AG20443 (cell line): ENCODE results near the gene POLR1A.

ENCODE experiments used
- DNase-seq: peaks from one replicate; pipeline ENCODE4 v3.0.0; 2012; ENCODE audit warnings: low spot score, mixed read lengths

POLR1A gene

DNA sequence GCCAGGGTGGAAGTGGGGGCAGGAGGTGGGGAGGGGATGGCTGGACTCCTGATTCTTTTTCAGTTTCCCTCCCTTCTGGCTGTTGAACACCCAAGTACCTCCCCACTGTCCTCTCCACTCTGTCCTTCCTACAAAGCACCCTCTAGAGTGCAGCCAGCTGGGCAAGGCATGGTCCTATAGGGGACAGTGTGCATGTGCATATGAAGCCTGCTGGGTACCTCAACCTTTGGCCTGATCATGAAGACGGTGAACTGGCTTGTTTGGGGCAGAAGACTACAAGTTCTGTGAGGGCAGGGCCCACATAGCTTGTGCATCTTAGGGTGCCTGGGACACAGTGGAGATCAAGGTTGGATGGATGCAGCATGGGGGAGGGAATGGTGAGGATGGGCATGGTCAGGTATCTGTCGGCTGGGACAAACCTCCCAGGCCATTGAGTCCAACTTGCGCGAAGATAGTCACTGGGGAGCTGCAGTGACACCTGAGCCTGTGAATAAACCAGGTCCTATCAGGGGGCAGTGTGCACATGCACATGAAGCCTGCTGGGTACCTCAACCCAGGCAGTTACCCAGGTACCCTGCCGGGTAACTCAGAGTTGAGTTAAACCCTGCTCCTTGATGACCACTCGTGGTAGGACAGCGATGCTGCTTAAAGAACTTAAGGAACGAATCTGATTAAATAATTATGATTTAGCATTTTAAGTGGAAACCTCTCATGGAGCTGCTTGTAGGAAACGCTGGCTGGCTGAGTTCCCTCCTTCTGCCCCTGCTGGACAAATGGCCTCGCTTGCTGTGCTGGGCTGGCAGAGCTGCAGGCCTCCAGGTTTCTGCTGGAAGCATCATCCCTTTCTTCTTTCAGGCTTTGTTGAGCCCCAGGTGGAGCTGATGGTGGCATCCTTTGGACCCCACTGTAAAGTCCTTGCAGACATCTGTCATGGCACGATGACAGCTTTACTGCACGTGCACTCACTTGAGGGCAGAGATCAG lies 84.0 kb downstream of the POLR1A start:
- DNase-seq: peak; percentile 47

DNA sequence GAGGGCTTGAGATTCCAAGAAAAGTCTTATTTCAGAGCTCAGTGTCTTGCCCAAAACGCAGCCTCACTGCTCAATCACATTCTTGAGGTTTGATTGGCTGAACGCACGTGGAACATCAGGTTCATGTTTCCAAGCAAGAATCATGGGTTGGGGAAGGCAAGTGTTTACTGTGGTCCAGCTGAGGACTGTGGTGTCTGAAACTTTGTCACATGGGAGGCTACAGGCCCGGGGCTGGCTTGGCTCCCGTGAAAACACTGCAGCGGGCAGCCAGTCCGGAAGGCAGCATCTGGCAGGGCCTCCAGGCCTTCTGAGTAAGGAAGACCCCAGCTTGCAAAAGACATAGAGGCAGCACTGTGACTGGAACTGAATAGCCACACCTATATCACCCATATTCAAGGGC lies 84.7 kb downstream of the POLR1A start:
- DNase-seq: peak; percentile 61

DNA sequence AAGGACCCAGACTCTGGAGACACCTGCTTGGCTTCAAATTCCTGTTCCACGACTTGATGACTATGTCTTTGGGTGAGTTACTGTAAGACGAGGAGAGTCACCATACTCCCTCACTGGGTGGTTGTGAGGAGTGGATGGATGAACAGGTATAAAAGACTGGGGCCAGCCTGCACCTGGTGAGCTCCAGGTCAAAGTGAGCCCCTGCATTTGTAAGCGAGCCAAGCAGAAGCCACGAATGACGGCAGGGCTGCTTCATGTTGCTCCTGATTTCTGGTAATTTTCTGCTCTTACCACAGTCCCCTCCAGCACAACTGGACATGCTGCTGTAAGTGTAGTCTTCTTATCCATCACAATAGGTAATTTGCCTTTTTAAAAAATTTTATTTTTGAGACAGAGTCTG lies 86.6 kb downstream of the POLR1A start:
- DNase-seq: no peak

DNA sequence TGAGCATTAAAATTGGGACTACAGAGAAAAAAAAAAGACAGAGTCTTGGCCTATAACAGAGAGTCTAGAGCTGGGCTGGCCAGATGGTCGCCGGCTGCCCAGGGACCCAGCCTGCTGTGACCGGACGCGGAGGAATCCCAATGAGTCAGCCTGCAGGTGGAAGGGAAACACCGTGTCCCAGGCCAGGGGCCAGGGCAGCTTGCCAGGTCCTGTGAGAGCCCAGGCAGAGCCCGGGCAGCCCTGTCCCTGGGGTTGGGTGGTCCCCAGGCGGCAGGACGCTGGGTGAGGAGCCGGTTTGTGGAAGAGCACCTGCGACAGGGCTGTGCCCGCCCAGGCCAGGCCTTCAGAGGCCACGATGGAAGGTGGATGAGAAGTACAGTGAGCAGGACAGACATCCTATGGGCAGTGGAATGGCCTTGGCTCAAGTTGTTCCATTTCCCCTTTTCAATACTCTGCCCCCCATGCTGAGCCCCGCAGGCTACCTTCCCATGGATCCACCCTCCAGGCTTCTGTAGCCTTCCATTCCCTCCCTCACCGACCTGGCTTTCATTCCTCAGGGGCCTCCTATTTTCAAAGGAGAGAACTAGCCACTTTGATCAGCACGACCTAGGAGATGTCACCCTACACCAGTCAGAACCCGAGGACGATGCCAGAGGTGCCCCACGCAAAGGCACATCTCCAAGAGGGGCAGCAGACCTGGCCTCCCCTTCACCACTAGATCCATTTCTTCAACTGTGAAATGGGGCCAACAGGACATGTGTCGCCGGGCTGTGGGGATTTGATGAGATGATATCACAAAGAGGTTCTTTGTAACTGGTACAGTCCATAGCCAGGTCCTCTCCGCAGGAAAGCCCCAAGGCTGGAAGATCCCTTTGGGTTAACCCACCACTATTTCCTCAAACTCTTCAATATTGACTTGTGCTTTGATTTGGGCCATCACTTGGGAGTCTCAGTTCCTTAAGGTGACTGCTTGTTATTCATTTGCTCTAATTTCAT lies 87.5 kb downstream of the POLR1A start:
- no peak for DNase-seq

- no peak for DNase-seq
Observed at GRCh38 chr2:86016581-86016980, 89.1 kb downstream of the POLR1A start.

DNA sequence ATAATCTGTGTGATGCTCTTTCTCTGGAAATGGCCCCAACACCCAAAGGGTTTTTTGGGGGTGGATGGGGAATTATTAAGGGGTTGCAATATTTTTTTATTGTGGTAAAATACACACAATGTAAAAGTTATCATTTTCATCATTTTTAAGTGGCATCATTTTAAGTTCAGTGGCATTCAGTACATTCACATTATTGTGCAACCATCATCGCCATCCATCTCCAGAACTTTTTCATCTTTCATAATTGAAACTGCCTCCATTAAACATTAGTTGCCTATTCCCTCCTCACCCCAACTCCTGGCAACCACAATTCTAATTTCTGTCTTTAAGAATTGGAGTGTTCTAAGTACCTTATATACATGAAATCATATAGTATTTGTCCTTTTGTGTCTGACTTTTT lies 90.0 kb downstream of the POLR1A start:
- DNase-seq: no peak

DNA sequence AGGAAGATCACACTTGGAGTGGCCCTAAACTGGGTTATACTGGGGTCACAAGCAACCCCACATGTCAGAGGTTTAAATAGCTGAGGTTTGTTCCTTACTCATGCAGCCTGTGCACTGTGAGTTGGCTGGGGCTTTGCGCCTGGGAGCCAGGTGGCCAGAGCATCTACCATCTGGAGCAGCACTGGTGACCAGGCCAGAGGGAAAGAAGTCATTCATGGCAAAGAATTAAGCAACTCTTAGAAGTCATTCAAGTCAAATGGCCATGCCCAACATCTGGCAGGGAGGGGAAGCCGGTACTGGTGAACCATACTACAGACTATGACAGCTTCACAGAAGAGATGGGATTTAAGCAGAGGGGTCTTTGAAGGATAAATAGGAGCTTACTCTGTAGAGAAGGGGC lies 90.7 kb downstream of the POLR1A start:
- DNase-seq: no peak

DNA sequence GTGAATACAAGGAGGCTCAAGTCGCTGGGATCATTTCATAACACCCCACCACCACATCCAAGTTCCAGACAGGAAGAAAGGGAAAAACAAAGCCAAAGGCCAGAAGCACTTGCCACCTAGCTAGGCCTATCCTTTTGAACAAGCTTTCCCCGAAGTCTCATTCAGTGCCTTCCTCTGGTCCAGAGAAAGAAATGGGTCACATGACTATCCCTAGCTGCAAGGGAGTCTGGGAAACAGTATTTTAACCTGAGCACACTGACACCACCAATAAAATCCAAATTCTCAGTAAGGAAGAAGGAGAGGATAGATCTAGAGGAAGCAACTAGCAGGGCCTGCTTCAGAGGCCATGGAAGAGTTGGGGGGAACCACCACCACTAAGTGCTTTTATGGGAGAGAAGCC lies 91.2 kb downstream of the POLR1A start:
- DNase-seq: no peak

GRCh38 chr2:86012007-86012712 lies 93.5 kb downstream of the POLR1A start:
- no peak for DNase-seq

- no peak for DNase-seq
Observed at GRCh38 chr2:86011449-86011941, 94.2 kb downstream of the POLR1A start.

- DNase-seq: no peak
Observed at GRCh38 chr2:86010083-86010482, 95.6 kb downstream of the POLR1A start.

DNA sequence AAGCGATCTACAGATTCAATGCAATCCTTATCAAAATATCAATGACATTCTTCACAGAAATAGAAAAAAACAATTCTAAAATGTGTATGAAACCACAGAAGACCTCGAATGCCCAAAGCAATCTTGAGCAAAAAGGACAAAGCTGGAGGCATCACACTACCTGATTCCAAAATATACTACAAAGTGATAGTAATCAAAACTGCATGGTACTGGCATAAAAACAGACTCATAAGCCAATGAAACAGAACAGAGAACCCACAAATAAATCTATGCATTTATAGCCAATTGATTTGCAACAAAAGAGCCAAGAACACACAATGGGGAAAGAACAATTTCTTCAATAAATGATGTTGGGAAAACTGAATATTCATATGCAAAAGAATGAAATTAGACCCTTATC lies 99.2 kb downstream of the POLR1A start:
- no peak for DNase-seq

DNA sequence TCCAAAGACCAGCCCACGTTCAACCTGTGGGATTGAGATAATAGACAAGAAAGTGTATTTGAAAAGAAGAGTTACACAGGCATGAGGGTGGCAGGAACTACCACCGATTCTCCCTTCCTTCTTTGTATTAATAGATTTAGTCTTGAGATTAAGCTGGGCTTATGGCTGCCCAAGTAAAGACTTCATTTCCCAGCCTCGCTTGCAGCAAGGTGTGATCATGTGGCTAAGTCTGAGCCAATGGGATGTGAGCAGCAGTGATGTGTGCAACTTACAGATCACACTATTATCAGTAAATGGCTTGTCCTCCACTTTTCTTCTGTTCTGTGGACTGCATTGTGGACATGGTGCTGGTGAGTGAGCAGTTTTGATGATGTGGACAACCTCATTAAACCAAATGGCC lies 101.7 kb downstream of the POLR1A start:
- no peak for DNase-seq

- no peak for DNase-seq
Observed at GRCh38 chr2:86003104-86003503, 102.6 kb downstream of the POLR1A start.

- no peak for DNase-seq
Observed at GRCh38 chr2:86002375-86002774, 103.3 kb downstream of the POLR1A start.

GRCh38 chr2:86001326-86001725 lies 104.4 kb downstream of the POLR1A start:
- no peak for DNase-seq

DNA sequence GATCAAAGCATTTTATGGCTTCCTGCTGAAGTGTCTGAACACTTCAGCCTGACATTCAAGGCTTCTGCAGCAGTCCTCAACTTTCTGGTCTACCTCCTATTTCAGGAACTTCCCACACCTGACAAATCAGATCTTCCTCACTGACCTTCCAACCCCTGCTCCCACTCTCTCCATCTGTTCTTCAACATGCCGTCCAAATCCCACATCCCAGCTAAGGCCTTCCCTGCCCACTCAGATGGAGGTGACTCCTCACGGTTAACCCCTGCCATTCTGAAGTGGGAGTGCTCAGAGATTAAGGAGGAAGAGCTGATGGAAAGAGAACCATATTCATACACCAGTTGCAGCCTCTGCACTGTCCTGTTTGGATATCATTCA lies 104.8 kb downstream of the POLR1A start:
- DNase-seq: no peak

DNA sequence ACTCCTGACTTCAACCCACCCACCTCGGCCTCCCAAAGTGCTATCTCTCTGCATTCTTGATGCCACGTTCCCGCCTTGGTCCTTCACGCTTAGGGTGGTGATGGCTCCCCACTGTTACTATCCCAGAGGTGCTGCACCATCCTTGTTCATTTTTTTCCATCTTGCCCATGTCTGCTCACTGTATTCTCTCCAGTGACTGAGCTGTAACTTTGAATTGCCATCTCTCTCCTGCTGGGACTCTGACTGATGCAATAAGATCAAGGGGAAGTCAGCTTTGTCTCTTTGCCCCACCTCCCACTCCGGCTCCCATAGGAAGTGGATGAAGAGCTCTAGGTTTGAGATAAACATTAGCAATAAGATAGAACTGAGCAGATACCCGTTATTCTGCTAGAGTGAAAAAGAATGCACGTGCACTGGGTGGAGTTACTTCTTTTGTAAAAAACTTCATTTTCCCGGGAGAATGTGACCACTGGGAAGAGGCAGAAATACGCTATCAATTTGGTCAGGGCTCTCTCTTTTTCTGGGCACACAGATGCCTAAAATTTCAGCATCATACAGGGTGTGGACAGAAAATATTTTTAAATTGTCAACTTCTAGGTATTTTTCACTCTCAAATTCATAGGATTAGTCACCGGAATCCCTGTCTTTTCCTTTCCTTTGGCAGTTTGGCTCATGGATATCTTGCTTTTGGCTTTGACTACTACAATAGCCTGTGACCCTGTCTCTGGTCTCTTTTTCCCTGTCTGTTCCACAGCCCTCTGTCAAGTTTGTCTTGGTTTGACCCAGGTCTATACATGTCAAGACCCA lies 105.4 kb downstream of the POLR1A start:
- DNase-seq: peak; percentile 46

DNA sequence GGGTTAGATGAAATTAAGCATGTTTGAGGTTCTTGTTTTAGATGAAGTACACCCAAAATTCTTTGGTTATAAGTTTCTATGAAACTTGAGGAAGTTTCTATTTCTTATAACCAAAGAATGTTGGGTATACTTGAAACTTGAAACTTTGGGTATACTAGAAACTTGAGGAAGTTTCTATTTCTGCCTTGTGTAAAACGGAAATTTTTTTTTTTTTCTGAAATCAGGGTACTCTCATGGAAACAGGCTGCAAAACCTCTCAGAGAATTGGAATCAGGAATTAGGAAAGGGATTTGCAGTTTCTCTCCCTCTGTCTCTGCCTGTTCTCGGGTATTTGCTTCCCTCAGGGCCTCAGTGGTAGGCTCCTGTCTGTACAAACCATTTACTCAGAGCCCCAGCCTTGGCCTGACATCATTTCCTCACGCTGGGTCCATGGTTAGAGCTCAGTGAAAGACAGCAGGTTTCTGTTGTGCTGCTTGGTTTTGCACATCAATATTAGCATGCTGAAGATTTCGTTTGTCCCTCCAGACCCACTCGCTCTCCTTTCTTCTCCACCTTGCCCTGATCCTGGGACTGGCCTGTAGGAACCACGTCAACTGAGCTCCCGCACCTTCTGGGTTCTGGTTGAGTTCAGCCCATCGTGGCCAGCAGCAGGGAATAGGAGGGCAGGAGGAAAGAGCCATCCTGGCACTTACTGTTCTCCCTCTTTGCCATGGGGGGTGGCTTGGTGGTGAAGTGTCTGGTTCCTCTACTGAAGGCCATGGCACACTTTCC lies 106.4 kb downstream of the POLR1A start:
- peak; percentile 45 for DNase-seq
